Panc1 (cell line): ENCODE data around the gene ACAT2. TPM values are rescaled to one million over a fixed set of nuclear protein-coding genes. Genes with fewer than 3 reads are reported as not detected.

Experiments
- ATAC-seq: fragments of 200-7000 bp; cut with Tn5 transposase; 2 replicates; pipeline ENCODE4 v1.9.1; 2020; ENCODE audit warnings: mild to moderate bottlenecking, moderate library complexity
- BruUV-seq: library from RNA; stranded (reverse); fragments of 400-500 nt; replicated peaks from 2 replicates; lab custom pipeline; 2021; lab: Mats Ljungman, UMichigan
- CTCF ChIA-PET: fragments of 300-600 bp; sonication (Branson Sonifier 250); formaldehyde crosslinking; loops from one replicate; lab custom pipeline; 2022; ENCODE audit warnings: antibody characterized with exemption; lab: Charles Lee
- POLR2A ChIA-PET: fragments of 300-600 bp; sonication (Branson Sonifier 250); formaldehyde crosslinking; loops from one replicate; lab custom pipeline; 2022; ENCODE audit warnings: antibody characterized with exemption; lab: Charles Lee
- DNase-seq: peaks from one replicate; pipeline ENCODE4 v3.0.0-alpha.2; 2010; ENCODE audit warnings: low read depth, low spot score
- H3K27ac ChIP-seq: 2 replicates; pipeline ENCODE4 v1.5.1; 2011; ENCODE audit warnings: mild to moderate bottlenecking, low read length, inconsistent platforms
- H3K27me3 ChIP-seq: fragments of 200-500 bp; sonication (Bioruptor generic); 2 replicates; pipeline ENCODE4 v1.6.0; 2014; ENCODE audit warnings: low read length, inconsistent platforms; ENCODE audit not compliant: control insufficient read depth, insufficient read depth
- H3K36me3 ChIP-seq: fragments of 200-500 bp; sonication (Bioruptor generic); 2 replicates; pipeline ENCODE4 v1.5.1; 2014; ENCODE audit warnings: inconsistent platforms, mild to moderate bottlenecking, low read length, moderate library complexity; ENCODE audit not compliant: control insufficient read depth, insufficient read depth
- H3K4me1 ChIP-seq: 2 replicates; pipeline ENCODE4 v1.5.1; 2011; ENCODE audit warnings: inconsistent platforms, mild to moderate bottlenecking, low read length, moderate library complexity; ENCODE audit not compliant: control insufficient read depth, insufficient read depth
- H3K4me3 ChIP-seq, 2 experiments: 2 replicates each; pipeline ENCODE4 v1.5.1; 2011 to 2012; ENCODE audit warnings: low read depth in 2 of 2, low read length in 2 of 2, mild to moderate bottlenecking in 2 of 2, inconsistent platforms in 1 of 2, moderate library complexity in 1 of 2
- H3K9me3 ChIP-seq: fragments of 200-500 bp; sonication (Bioruptor generic); 2 replicates; pipeline ENCODE4 v1.5.1; 2014; ENCODE audit warnings: low read depth, mild to moderate bottlenecking, inconsistent platforms, low read length, moderate library complexity; ENCODE audit not compliant: control insufficient read depth, insufficient read depth
- CTCF ChIP-seq: fragments of 450-650 bp; IDR thresholded peaks from 2 replicates; pipeline ENCODE4 v1.5.1; 2017; ENCODE audit warnings: mild to moderate bottlenecking
- POLR2AphosphoS5 ChIP-seq: IDR thresholded peaks from 2 replicates; pipeline ENCODE4 v1.6.1; 2012; ENCODE audit warnings: mild to moderate bottlenecking, low read depth, low read length, moderate library complexity
- REST ChIP-seq, 2 experiments: IDR thresholded peaks; 2 replicates each; pipeline ENCODE4 v1.6.1; 2011 to 2012; ENCODE audit warnings: low read depth in 2 of 2, control low read depth in 1 of 2, low read length in 1 of 2, mild to moderate bottlenecking in 1 of 2, moderate library complexity in 1 of 2; ENCODE audit not compliant: insufficient read depth in 1 of 2
- SIN3A ChIP-seq: IDR thresholded peaks from 2 replicates; pipeline ENCODE4 v1.6.1; 2012; ENCODE audit warnings: low read depth, mild to moderate bottlenecking, low read length, moderate library complexity, borderline replicate concordance; ENCODE audit not compliant: insufficient read depth
- TCF7L2 ChIP-seq: IDR thresholded peaks from 2 replicates; pipeline ENCODE4 v1.6.1; 2011; ENCODE audit warnings: mild to moderate bottlenecking, low read depth, low read length, inconsistent platforms
- in situ Hi-C: cut with HindIII; loops from 2 replicates; pipeline ENCODE4 v1.10.0; 2016; ENCODE audit warnings: low sequenced_read_pairs, low pct_unique_long_range_greater_than_20kb
- intact Hi-C: fragments of 100-400 bp; cut with micrococcal nuclease; formaldehyde crosslinking; loops from one replicate; pipeline ENCODE4 v1.10.0; 2022; ENCODE audit not compliant: unreplicated experiment
- total RNA-seq: library from RNA; stranded (reverse); gene quantifications from one replicate; pipeline ENCODE4 v1.2.1, GENCODE V29; 2021; ENCODE audit not compliant: unreplicated experiment

ACAT2 gene
- total RNA-seq, 1 experiment from 2014 or later = 112 TPM

- H3K4me1 ChIP-seq = peaks cover 8% of the 10 kb centered on the region
- POLR2A ChIA-PET = no interaction called here
- intact Hi-C loops = no loop called here
- peaks cover 46% of the 10 kb centered on the region for H3K36me3 ChIP-seq
- no peak for DNase-seq
- no peak overlapping the region for H3K4me3 ChIP-seq
- ATAC-seq = 0 out of 2 replicates have a peak, but pooled peaks have one; percentile 35
- no peak overlapping the region for H3K27ac ChIP-seq
- TF ChIP-seq POLR2AphosphoS5 (no peak), SIN3A (no peak), TCF7L2 (no peak), REST (IDR thresholded peaks at IDR 0.05; ENCODE audit: insufficient read depth in 1 of 2, low read depth in 2 of 2, low read length in 1 of 2) (no peak), CTCF (no peak)
- BruUV-seq = TSS peak; percentile 40
- no peaks in the 10 kb centered on the region for H3K9me3 ChIP-seq
- H3K27me3 ChIP-seq = no peaks in the 10 kb centered on the region
- CTCF ChIA-PET = no interaction called here
- in situ Hi-C loops = no loop called here
Measured at GRCh38 chr6:159754959-159755914, 6.6 kb upstream of the ACAT2 start.

- CTCF ChIA-PET = interaction anchor here (0.6 kb wide), 1 partner anchor 67 kb away, joined by 3 read pairs; no protein-coding TSS in a partner anchor
- in situ Hi-C loops = no loop called here
- ATAC-seq (no peak), DNase-seq (no peak)
- POLR2A ChIA-PET = no interaction called here
- H3K9me3 ChIP-seq = no peaks in the 10 kb centered on the region
- peaks cover 38% of the 10 kb centered on the region for H3K36me3 ChIP-seq
- H3K27me3 ChIP-seq = no peaks in the 10 kb centered on the region
- no peak overlapping the region for H3K27ac ChIP-seq
- peaks cover 20% of the 10 kb centered on the region for H3K4me1 ChIP-seq
- H3K4me3 ChIP-seq = no peak overlapping the region
- BruUV-seq = no TSS peak
- intact Hi-C loops = no loop called here
- TF ChIP-seq REST (IDR thresholded peaks at IDR 0.05; ENCODE audit: insufficient read depth in 1 of 2, low read depth in 2 of 2, low read length in 1 of 2) = no peak
- TF ChIP-seq SIN3A = no peak
- TF ChIP-seq TCF7L2 = no peak
- no peak for TF ChIP-seq CTCF
- no peak for TF ChIP-seq POLR2AphosphoS5
Measured at GRCh38 chr6:159756508-159756907, 5.3 kb upstream of the ACAT2 start.
